Activated T-helper 17 cell treated with anti-CD3 and anti-CD28 coated beads, Interleukin-2, amount 50 U/mL, for 72 hours (primary cell): ENCODE results near the gene FGGY. TPM values are rescaled to one million over a fixed set of nuclear protein-coding genes. Genes with fewer than 3 reads are reported as not detected.

Experiments used
- ATAC-seq: fragments of 150-1000 bp; cut with Tn5 transposase; replicated peaks from 2 replicates; pipeline ENCODE4 v1.10.0; 2021; ENCODE audit warnings: mild to moderate bottlenecking, moderate library complexity
- H3K27ac Mint-ChIP-seq: one replicate; pipeline ENCODE4 v1.8.0; 2022; ENCODE audit warnings: mixed read lengths
- H3K27me3 Mint-ChIP-seq: one replicate; pipeline ENCODE4 v1.8.0; 2022; ENCODE audit warnings: mixed read lengths
- H3K36me3 Mint-ChIP-seq: one replicate; pipeline ENCODE4 v1.8.0; 2022; ENCODE audit warnings: low read depth, mild to moderate bottlenecking, mixed read lengths
- H3K4me1 Mint-ChIP-seq: one replicate; pipeline ENCODE4 v1.8.0; 2022; ENCODE audit warnings: mixed read lengths
- H3K4me3 Mint-ChIP-seq: one replicate; pipeline ENCODE4 v1.8.0; 2022; ENCODE audit warnings: mild to moderate bottlenecking, mixed read lengths
- H3K9me3 Mint-ChIP-seq: one replicate; pipeline ENCODE4 v1.8.0; 2022; ENCODE audit warnings: mixed read lengths
- total RNA-seq, 2 donors: library from RNA; stranded (reverse); gene quantifications; one replicate each; pipeline ENCODE4 v1.2.3, GENCODE V29; 2022

The FGGY gene
- total RNA-seq, 2 donors from 2014 or later, result 8.1 to 16.4 TPM

DNA sequence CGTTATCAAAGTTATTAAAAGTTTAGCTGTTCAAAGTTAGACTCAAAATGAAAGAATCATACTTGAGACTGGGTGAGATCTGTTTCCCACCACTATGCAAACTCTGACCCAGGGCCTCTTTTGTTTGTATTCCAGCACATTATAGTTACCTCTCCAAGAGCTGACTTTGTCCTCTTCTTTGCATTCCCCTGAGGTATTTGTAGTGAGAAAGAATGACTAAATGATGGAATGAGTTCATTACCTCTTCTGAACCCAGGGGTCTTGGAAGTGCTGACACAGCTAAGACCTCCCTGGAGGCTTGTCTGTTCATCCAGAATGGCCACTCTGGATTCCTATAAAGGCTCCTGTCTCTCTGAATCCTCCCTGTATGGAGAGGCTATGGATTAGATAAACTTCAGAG, 62.4 kb downstream of the FGGY start:
- H3K9me3 Mint-ChIP-seq, result no peaks in the 10 kb centered on the region
- H3K36me3 Mint-ChIP-seq, result no peaks in the 10 kb centered on the region
- no peak for ATAC-seq
- H3K27ac Mint-ChIP-seq, result no peak overlapping the region
- H3K4me3 Mint-ChIP-seq, result no peak overlapping the region
- peaks cover 7% of the 10 kb centered on the region for H3K4me1 Mint-ChIP-seq
- no peaks in the 10 kb centered on the region for H3K27me3 Mint-ChIP-seq

DNA sequence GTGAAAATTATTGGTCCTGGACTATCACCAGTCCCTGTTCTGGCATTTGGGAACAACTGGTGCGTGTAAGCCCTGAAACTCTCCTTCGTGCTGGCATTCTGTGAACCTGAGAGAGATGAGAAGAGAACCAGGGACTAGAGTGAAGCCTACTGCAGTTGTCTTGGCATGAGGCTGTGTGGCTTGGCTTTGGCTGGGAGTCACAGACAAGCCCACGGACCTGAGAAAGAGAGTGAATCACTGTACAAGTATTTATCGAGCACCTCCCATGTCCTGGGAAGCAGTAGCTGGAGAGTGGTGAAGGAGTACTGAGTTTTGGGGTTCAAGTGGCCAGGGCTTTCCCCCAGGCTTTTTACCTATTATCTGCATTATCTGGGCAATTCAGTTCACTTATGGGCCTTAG, 63.3 kb downstream of the FGGY start:
- ATAC-seq, result no peak
- Mint-ChIP-seq H3K36me3 (no peaks in the 10 kb centered on the region), H3K4me3 (no peak overlapping the region), H3K27me3 (no peaks in the 10 kb centered on the region), H3K9me3 (no peaks in the 10 kb centered on the region), H3K27ac (no peak overlapping the region), H3K4me1 (no peaks in the 10 kb centered on the region)

DNA sequence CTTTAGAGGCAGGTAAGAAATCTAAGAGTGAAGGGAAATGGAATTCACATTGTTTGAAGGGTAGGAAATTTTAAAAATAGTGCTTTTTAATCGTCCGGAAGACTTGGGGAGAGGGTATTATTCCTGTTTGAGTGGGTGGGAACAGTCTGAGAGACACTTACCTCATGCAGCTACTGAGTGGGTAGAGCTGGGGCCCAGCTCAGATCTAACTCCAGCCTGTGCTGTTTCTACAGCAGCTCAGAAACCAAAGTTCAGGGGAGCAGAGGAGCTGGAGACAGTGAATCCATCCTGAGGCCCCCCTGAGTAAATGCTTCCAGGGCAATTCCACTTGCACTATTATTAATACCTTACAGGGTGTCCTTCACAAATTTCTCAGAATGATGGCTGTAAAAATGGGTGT, 63.8 kb downstream of the FGGY start:
- H3K4me1 Mint-ChIP-seq, result no peaks in the 10 kb centered on the region
- H3K9me3 Mint-ChIP-seq, result no peaks in the 10 kb centered on the region

DNA sequence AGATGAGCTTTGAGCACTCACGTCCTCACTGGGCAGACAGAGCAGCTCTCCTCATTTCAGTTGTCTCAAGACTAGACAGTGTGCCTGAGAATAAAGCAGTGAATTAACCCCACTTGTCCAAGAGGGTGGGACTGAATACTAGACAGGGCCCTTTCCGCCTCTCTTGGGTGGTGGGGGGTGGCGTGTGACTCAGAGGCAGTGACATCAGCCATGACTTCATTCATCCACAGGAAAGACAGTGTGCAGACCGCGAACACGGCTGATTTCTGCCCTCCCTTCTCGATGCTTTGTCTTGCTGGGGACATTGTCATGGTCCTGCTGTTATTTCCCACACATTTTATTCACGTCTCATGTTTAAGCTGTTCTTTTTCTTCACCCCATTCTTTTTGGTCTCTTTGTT, 64.9 kb downstream of the FGGY start:
- H3K27me3 Mint-ChIP-seq, result no peaks in the 10 kb centered on the region
- no peaks in the 10 kb centered on the region for H3K9me3 Mint-ChIP-seq
- ATAC-seq, result no peak
- H3K36me3 Mint-ChIP-seq, result no peaks in the 10 kb centered on the region
- no peaks in the 10 kb centered on the region for H3K4me1 Mint-ChIP-seq
- no peak overlapping the region for H3K4me3 Mint-ChIP-seq
- no peak overlapping the region for H3K27ac Mint-ChIP-seq

More for the DNA sequence above, 63.8 kb downstream of the FGGY start:
- ATAC-seq, result no peak
- H3K27me3 Mint-ChIP-seq, result no peaks in the 10 kb centered on the region
- no peak overlapping the region for H3K27ac Mint-ChIP-seq
- H3K36me3 Mint-ChIP-seq, result no peaks in the 10 kb centered on the region
- H3K4me3 Mint-ChIP-seq, result no peak overlapping the region

DNA sequence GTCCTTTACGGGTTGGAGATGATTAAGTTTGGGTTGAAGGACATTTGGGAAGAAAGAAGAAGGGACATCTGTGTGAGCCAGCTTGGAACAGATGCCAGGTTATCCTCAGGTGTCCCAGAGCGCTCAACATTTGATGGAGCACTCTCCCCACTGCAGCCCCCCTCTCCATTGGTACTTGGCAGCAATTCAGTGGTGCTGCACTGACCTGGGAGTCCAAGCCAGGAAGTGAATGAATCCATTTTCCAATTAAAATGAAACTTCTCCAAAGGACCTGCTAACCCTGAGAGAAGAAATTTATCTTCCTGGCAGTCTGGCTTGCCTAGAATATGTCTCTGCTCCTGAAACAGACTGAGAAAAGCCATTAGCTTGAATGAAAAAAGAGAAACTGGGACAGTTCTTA, 67.1 kb downstream of the FGGY start:
- Mint-ChIP-seq H3K36me3 (no peaks in the 10 kb centered on the region), H3K4me1 (no peaks in the 10 kb centered on the region), H3K9me3 (peaks cover 4% of the 10 kb centered on the region), H3K4me3 (no peak overlapping the region), H3K27ac (no peak overlapping the region), H3K27me3 (no peaks in the 10 kb centered on the region)
- no peak for ATAC-seq

DNA sequence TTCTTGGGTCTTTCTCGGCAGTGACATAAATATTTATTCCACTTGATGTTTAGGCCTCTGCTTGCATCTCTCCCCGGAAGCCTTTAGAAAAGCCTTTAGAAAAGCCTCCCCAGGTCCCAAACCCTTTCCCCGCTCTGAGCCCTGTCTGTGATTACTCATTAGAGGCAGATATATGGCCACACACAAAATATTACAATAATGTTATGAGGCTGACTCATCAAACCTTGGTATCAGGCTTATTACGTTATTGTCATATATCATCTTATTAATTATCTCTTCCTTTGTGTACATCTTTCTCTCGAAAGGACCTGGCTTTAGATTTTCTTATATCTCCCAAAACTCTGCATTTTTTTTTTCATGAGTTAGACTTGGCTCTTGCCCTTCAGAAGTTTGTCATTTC, 69.5 kb downstream of the FGGY start:
- Mint-ChIP-seq H3K36me3 (no peaks in the 10 kb centered on the region), H3K9me3 (peaks cover 4% of the 10 kb centered on the region), H3K27ac (no peak overlapping the region)

DNA sequence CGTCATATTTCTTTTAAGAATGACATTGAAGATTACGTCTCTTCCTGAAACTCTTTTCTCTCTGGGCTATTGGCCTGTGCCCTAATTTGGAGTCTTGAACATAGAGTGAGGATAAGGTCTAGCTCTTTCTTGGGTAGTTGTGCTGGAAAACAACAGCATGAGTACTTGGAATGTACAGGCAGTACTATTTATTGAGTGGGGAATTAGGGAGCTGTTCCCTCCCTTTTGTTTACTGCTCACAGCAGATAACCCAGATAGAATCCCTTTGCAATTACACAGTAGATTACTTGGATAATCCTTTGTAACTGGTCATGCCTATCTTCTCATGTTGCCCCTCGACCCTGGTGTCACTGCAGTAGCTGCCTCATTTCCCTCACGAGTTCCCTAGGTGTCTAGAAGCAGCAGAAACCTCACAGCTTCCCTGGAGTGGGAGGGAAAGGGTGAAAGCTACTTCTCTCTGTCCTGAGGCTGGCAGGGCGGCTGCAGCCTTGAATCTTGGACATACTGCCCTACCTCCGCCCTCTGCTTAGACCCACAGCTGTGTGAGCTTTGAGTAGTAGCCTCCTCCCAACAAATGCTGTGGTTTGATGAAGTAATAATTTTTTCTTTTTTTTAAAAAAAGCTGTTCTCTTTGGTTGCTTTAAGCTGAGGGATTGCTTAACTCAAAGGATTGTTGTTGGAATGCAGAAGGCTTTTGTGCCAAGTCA, 70.6 kb downstream of the FGGY start:
- Mint-ChIP-seq H3K27ac (no peak overlapping the region), H3K27me3 (no peaks in the 10 kb centered on the region), H3K4me3 (no peak overlapping the region), H3K9me3 (peaks cover 4% of the 10 kb centered on the region), H3K4me1 (no peaks in the 10 kb centered on the region), H3K36me3 (no peaks in the 10 kb centered on the region)
- ATAC-seq, result no peak

More for the DNA sequence above, 69.5 kb downstream of the FGGY start:
- H3K4me1 Mint-ChIP-seq, result no peaks in the 10 kb centered on the region
- no peaks in the 10 kb centered on the region for H3K27me3 Mint-ChIP-seq
- no peak overlapping the region for H3K4me3 Mint-ChIP-seq
- no peak for ATAC-seq

DNA sequence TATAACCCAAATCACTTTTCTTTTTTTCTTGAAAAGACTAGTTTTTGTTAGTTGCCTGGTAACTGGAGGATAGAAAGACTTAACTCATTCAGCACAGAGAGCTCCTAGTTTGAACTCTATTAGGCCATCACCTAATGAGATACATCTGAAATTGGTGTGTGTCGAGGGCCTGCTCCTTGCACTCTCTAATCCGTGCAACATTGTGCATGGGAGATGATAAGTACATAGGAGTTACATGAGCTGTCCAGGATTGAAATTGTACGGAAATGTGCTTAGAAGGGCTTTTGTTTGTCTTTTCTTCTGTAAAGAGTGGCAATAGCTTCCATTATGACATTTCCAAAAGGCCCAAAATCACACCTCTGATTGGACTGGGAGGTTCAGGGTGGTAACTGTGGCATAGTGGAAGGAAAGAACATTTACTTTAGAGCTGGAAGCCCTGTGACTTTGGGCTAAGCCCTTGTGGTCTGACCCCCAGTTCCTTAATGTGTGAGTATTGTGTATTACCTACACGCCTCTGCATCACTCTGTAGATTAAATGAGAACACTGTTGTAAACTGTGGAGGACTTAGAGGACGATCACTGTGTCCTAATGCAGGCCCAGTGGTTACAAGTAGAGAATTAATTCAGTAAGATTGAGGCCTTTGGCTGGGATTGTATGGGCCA, 71.2 kb downstream of the FGGY start:
- no peaks in the 10 kb centered on the region for H3K27me3 Mint-ChIP-seq
- no peaks in the 10 kb centered on the region for H3K4me1 Mint-ChIP-seq
- no peaks in the 10 kb centered on the region for H3K36me3 Mint-ChIP-seq
- H3K9me3 Mint-ChIP-seq, result peaks cover 4% of the 10 kb centered on the region
- no peak overlapping the region for H3K4me3 Mint-ChIP-seq
- ATAC-seq, result no peak
- peak overlapping the region; percentile 8 for H3K27ac Mint-ChIP-seq

DNA sequence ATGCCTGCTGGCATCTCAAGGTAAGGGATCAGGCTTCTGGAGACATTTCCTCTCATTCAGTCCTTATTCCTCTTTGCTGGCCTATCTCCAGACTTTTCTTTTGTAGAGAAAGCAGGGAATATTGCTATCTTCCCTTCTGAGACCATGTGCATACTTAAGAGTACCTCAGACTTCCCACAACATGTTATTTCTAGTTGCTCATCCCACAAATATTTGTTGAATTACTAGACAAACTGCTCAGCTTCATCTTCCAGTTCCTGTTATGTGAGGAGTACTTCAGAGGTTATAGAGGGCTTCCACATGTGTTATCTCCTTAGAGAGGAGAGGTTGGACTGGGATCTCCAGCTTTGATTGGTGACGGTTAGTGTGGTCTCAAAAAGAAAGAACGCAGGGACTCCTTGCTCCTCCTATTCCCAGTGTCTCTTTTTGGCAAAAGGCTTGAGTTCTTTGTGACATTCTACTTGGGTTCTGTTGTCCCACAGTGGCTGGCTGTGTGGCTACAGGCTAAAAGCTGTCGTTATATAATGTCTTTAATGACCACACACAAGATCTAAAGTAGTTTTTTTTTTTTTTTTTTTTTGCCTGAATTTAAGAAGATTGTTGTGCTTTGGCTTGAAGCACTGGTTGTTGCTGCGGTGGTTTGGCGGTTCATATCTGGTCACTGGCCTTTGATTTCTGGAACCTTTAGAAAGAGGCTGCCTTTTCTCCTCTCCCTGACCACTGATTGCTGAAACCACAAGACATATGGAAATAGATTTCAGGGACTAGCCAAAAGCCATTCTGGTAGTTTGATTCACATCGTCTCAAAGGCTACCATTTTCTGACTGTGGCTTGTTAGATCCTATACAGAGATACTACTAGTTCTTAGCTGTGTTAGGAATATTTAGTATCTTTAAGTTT, 78.7 kb downstream of the FGGY start:
- H3K27me3 Mint-ChIP-seq, result no peaks in the 10 kb centered on the region
- no peaks in the 10 kb centered on the region for H3K4me1 Mint-ChIP-seq
- no peaks in the 10 kb centered on the region for H3K9me3 Mint-ChIP-seq
- ATAC-seq, result no peak
- H3K27ac Mint-ChIP-seq, result no peak overlapping the region
- no peaks in the 10 kb centered on the region for H3K36me3 Mint-ChIP-seq
- H3K4me3 Mint-ChIP-seq, result no peak overlapping the region

DNA sequence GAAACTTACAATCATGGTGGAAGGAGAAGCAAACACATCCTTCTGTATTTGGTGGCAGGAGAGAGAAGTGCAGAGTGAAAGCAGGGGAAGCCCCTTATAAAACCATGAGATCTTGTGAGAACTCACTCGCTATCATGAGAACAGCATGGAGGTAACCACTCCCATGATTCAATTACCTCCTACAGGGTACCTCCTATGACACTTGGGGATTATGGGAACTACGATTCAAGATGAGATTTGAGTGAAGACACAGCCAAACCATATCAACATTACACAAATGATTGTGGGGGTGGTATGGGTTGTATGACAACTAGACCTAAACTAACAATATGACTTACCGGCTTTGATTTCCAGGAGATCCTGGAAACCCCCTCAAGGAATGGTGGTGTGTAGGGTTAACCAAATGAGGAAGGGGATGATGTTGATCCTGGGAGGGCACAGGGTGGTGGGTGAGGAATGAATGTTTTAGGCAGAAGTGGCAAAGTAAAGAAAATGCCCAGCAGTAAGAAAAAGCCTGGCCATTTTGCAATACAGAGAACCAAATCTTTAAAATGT, 80.5 kb downstream of the FGGY start:
- H3K9me3 Mint-ChIP-seq, result no peaks in the 10 kb centered on the region
- H3K4me1 Mint-ChIP-seq, result no peaks in the 10 kb centered on the region
- H3K36me3 Mint-ChIP-seq, result no peaks in the 10 kb centered on the region
- H3K4me3 Mint-ChIP-seq, result peak overlapping the region; percentile 7
- H3K27ac Mint-ChIP-seq, result peak overlapping the region; percentile 84
- peak; percentile 84 for ATAC-seq
- no peaks in the 10 kb centered on the region for H3K27me3 Mint-ChIP-seq

DNA sequence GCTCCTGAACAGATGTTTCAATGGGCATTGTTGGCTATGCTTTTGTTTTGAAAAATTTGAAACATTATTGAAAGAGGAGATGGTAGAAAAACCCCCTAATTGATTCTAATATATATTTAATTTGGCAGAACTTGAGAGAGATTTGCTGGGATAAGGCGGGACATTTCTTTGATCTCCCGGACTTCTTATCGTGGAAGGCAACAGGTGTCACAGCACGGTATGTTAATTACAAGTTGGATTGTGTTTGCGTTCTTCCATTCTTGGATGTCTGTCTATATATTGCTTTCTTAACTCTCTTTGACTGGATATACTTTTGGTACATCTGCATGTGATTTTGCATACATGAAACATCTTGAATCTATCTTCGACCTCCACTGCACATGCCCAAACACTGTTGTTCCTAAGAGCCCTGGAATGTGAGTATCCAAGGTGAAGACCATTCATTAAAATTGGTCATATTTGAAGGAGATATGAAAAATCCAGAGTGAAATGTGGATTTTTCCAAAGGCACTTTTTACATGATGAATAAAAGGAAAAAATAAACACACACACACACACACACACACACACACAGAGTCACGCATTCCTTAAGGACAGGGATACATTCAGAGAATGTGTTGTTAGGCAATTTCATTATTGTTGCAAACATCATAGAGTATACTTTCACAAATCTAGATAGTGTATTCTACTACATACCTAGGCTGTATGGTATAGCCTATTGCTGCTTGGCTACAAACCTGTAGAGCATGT, 81.9 kb downstream of the FGGY start:
- H3K9me3 Mint-ChIP-seq, result no peaks in the 10 kb centered on the region
- no peak for ATAC-seq
- no peaks in the 10 kb centered on the region for H3K27me3 Mint-ChIP-seq
- no peak overlapping the region for H3K4me3 Mint-ChIP-seq
- peak overlapping the region; percentile 84 for H3K27ac Mint-ChIP-seq
- H3K36me3 Mint-ChIP-seq, result no peaks in the 10 kb centered on the region
- H3K4me1 Mint-ChIP-seq, result no peaks in the 10 kb centered on the region

DNA sequence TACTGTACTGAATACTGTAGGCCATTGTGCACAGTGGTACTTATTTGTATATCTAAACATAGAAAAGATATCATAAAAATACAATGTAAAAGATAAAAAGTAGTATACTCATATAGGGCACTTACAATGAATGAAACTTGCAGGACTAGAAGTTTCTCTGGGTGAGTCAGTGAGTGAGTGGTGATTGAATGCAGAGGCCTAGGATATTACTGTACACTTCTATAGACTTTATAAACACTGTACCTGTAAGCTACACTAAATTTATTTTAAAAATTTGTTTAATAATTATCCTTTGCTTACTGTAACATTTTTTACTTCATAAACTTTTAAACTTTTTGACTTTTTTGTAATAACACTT, 82.5 kb downstream of the FGGY start:
- Mint-ChIP-seq H3K36me3 (no peaks in the 10 kb centered on the region), H3K4me1 (no peaks in the 10 kb centered on the region), H3K27me3 (no peaks in the 10 kb centered on the region), H3K4me3 (no peak overlapping the region), H3K9me3 (no peaks in the 10 kb centered on the region), H3K27ac (no peak overlapping the region)
- peak; percentile 61 for ATAC-seq

DNA sequence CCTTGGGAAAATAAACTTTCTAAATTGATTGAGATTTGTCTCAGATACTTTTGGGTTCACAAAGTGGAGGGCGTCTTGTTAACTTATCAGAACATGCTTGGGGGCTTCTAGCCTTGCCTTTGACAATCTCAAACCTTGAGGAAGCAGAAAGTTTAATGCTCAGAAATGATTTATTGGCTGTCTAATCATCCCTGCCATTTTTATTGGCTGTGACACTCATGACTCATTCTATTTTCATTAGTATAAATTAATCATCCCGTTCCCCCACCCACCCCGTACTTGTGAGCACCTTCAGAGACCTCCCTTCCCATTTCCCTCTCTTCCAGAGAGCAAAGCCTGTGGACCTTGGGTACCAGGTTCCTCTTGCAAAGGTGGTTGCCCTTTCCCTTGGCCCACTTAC, 87.1 kb downstream of the FGGY start:
- Mint-ChIP-seq H3K27ac (no peak overlapping the region), H3K4me3 (no peak overlapping the region), H3K4me1 (no peaks in the 10 kb centered on the region), H3K27me3 (no peaks in the 10 kb centered on the region), H3K9me3 (no peaks in the 10 kb centered on the region), H3K36me3 (no peaks in the 10 kb centered on the region)
- ATAC-seq, result no peak

DNA sequence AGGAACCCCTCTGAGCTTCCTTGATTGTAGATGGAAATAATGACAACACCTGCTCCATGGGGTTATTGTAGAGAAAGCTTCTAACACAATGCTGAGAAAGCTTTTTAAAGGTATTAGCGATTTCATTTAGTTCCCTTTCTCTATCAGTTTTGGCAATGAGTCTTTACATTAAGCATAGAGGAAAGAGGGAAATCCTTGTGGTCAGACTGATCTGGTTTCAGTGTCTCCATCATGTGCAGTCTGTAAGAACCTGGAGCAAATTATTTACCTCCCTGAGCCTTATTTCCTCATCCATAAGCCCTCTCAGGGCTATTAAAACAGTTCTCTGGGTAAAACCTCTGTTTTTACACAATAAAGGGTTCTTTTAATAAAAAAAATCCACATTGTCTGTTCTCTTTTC, 87.5 kb downstream of the FGGY start:
- Mint-ChIP-seq H3K27ac (no peak overlapping the region), H3K4me1 (no peaks in the 10 kb centered on the region), H3K36me3 (no peaks in the 10 kb centered on the region), H3K9me3 (no peaks in the 10 kb centered on the region), H3K4me3 (no peak overlapping the region), H3K27me3 (no peaks in the 10 kb centered on the region)
- ATAC-seq, result no peak
